Neural progenitor cell (in vitro differentiated cells): ENCODE measurements around the gene PPM1D. TPM values are rescaled to one million over a fixed set of nuclear protein-coding genes. Genes with fewer than 3 reads are reported as not detected.
"Not testable (repeated sequence)": the region's sequence is repeated elsewhere in the genome, so short reads cannot be mapped to it uniquely, and the experiment has no call there.

ENCODE experiments used
- DNase-seq: peaks from one replicate; pipeline ENCODE4 v3.0.0-alpha.2; 2016; ENCODE audit warnings: low spot score
- H2AFZ ChIP-seq: fragments of 200-600 bp; sonication (generic); replicated peaks from 2 replicates; pipeline ENCODE4 v1.6.1; 2016; ENCODE audit warnings: antibody characterized with exemption
- H3F3A ChIP-seq: fragments of 200-600 bp; sonication (generic); 2 replicates; pipeline ENCODE4 v1.6.1; 2016; ENCODE audit warnings: antibody characterized with exemption, low read depth
- H3K27ac ChIP-seq: fragments of 200-600 bp; sonication (generic); 2 replicates; pipeline ENCODE4 v1.5.1; 2016; ENCODE audit warnings: mild to moderate bottlenecking
- H3K27me3 ChIP-seq: fragments of 200-600 bp; sonication (generic); 2 replicates; pipeline ENCODE4 v1.6.1; 2016; ENCODE audit warnings: mild to moderate bottlenecking, moderate library complexity
- H3K36me3 ChIP-seq: fragments of 200-600 bp; sonication (generic); 2 replicates; pipeline ENCODE4 v1.5.1; 2016
- H3K4me1 ChIP-seq: fragments of 200-600 bp; sonication (generic); 2 replicates; pipeline ENCODE4 v1.6.1; 2016; ENCODE audit warnings: mixed run types
- H3K4me2 ChIP-seq: fragments of 200-600 bp; sonication (generic); 2 replicates; pipeline ENCODE4 v1.6.1; 2016
- H3K4me3 ChIP-seq: fragments of 200-600 bp; sonication (generic); 2 replicates; pipeline ENCODE4 v1.5.1; 2016
- H3K79me2 ChIP-seq: fragments of 200-600 bp; sonication (generic); 2 replicates; pipeline ENCODE4 v1.6.1; 2016; ENCODE audit warnings: low read depth
- H3K9ac ChIP-seq: fragments of 200-600 bp; sonication (generic); 2 replicates; pipeline ENCODE4 v1.6.1; 2016
- H3K9me3 ChIP-seq: fragments of 200-600 bp; sonication (generic); 2 replicates; pipeline ENCODE4 v1.5.1; 2016; ENCODE audit warnings: low read depth
- H4K20me1 ChIP-seq: fragments of 200-600 bp; sonication (generic); 2 replicates; pipeline ENCODE4 v1.6.1; 2016; ENCODE audit warnings: low read depth
- H3K27ac Mint-ChIP-seq: 3 replicates; pipeline ENCODE4 v1.8.0; 2021; ENCODE audit warnings: mixed read lengths
- H3K27me3 Mint-ChIP-seq: 2 replicates; pipeline ENCODE4 v1.8.0; 2022; ENCODE audit warnings: low read depth, mild to moderate bottlenecking, inconsistent platforms, moderate library complexity, mixed read lengths; ENCODE audit not compliant: insufficient read depth
- H3K36me3 Mint-ChIP-seq: 3 replicates; pipeline ENCODE4 v1.8.0; 2021; ENCODE audit warnings: mixed read lengths
- H3K4me1 Mint-ChIP-seq: 3 replicates; pipeline ENCODE4 v1.8.0; 2021; ENCODE audit warnings: mixed read lengths
- H3K4me3 Mint-ChIP-seq: 3 replicates; pipeline ENCODE4 v1.8.0; 2021; ENCODE audit warnings: mild to moderate bottlenecking, moderate library complexity, mixed read lengths
- H3K9me3 Mint-ChIP-seq: 3 replicates; pipeline ENCODE4 v1.8.0; 2020; ENCODE audit warnings: mixed read lengths
- EZH2 ChIP-seq: fragments of 200-600 bp; sonication (generic); IDR thresholded peaks from 2 replicates; pipeline ENCODE4 v1.6.1; 2017; ENCODE audit warnings: antibody characterized with exemption, mild to moderate bottlenecking, moderate library complexity
- EZH2phosphoT487 ChIP-seq: fragments of 200-600 bp; sonication (generic); IDR thresholded peaks from 2 replicates; pipeline ENCODE4 v1.6.1; 2017; ENCODE audit warnings: antibody characterized with exemption
- total RNA-seq: library from RNA; depleted of rRNA; stranded (reverse); fragments of >200 nt; gene quantifications from 2 replicates; pipeline ENCODE4 v1.2.3, GENCODE V29; 2015; ENCODE audit warnings: low replicate concordance
- TF ChIP-seq, protein P1 (sequence below): fragments of 200-600 bp; sonication (generic); IDR thresholded peaks from 2 replicates; pipeline ENCODE4 v1.5.1; 2017; ENCODE audit warnings: antibody characterized with exemption, mild to moderate bottlenecking

Gene PPM1D
- 16.6 and 22.9 TPM in 2 replicates for total RNA-seq

GRCh38 chr17:60599620-60600489 is at the start of gene PPM1D:
Gene PPM1D (plus strand): TSS chr17:60600193. CDS start chr17:60600415, 222 bp downstream.
- peak within 1 kb of the TSS; percentile 99 for H3K27ac ChIP-seq
- Mint-ChIP-seq H3K27me3 (peaks cover 2% of the 10 kb centered on the region), H3K27ac (peak within 1 kb of the TSS; percentile 99), H3K9me3 (no peaks in the 10 kb centered on the region), H3K36me3 (no peaks in the 10 kb centered on the region), H3K4me3 (peak within 1 kb of the TSS; percentile 98), H3K4me1 (peaks cover 24% of the 10 kb centered on the region)
- H3K4me2 ChIP-seq: peak within 1 kb of the TSS; percentile 89
- H2AFZ ChIP-seq: peak within 1 kb of the TSS; percentile 92
- peak within 1 kb of the TSS; percentile 87 for H3K4me3 ChIP-seq
- H3K27me3 ChIP-seq: no peaks in the 10 kb centered on the region
- H3K9me3 ChIP-seq: no peaks in the 10 kb centered on the region
- peaks cover 19% of the 10 kb centered on the region for H3K4me1 ChIP-seq
- peaks cover 14% of the 10 kb centered on the region for H3F3A ChIP-seq
- H4K20me1 ChIP-seq: peaks cover 27% of the 10 kb centered on the region
- peaks cover 48% of the 10 kb centered on the region for H3K79me2 ChIP-seq
- TF ChIP-seq EZH2 (no peak), EZH2phosphoT487 (no peak)
- TF ChIP-seq, protein P1, sequence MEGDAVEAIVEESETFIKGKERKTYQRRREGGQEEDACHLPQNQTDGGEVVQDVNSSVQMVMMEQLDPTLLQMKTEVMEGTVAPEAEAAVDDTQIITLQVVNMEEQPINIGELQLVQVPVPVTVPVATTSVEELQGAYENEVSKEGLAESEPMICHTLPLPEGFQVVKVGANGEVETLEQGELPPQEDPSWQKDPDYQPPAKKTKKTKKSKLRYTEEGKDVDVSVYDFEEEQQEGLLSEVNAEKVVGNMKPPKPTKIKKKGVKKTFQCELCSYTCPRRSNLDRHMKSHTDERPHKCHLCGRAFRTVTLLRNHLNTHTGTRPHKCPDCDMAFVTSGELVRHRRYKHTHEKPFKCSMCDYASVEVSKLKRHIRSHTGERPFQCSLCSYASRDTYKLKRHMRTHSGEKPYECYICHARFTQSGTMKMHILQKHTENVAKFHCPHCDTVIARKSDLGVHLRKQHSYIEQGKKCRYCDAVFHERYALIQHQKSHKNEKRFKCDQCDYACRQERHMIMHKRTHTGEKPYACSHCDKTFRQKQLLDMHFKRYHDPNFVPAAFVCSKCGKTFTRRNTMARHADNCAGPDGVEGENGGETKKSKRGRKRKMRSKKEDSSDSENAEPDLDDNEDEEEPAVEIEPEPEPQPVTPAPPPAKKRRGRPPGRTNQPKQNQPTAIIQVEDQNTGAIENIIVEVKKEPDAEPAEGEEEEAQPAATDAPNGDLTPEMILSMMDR: no peak
- H3K36me3 ChIP-seq: no peaks in the 10 kb centered on the region
- peak within 1 kb of the TSS; percentile 95 for H3K9ac ChIP-seq
- peak; percentile 100 for DNase-seq

DNA sequence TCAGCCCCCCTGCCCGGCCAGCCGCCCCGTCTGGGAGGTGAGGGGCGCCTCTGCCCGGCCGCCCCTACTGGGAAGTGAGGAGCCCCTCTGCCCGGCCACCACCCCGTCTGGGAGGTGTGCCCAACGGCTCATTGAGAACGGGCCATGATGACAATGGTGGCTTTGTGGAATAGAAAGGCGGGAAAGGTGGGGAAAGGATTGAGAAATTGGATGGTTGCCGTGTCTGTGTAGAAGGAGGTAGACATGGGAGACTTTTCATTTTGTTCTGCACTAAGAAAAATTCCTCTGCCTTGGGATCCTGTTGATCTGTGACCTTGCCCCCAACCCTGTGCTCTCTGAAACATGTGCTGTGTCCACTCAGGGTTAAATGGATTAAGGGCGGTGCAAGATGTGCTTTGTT is 47.7 kb upstream of the PPM1D start:
- H3F3A ChIP-seq, DNase-seq, H3K27ac Mint-ChIP-seq, H3K4me3 Mint-ChIP-seq, H3K4me1 Mint-ChIP-seq, H3K27ac ChIP-seq, H3K9me3 ChIP-seq, H3K79me2 ChIP-seq, H3K36me3 ChIP-seq, H3K4me2 ChIP-seq, H3K4me1 ChIP-seq, H3K4me3 ChIP-seq, H2AFZ ChIP-seq, H4K20me1 ChIP-seq, H3K27me3 ChIP-seq, H3K27me3 Mint-ChIP-seq, H3K9ac ChIP-seq: not testable (repeated sequence)
- H3K9me3 Mint-ChIP-seq: peaks cover 15% of the 10 kb centered on the region
- H3K36me3 Mint-ChIP-seq: peaks cover 10% of the 10 kb centered on the region

DNA sequence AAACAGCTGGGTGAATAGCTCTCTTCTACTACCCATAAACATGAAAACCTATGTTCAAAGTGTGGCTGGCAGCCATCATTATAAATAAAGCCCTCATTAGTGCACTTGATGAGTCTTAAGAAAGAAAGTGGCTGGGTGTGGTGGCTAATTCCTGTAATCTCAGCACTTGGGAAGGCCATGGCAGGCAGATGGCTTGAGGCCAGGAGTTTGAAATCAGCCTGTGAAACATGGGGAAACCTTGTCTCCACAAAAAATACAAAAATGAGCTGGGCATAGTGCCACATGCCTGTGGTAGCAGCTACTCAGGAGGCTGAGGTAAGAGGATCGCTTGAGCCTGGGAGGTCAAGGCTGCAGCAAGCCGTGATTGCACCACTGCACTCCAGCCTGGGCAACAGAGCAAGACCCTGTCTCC is 45.6 kb upstream of the PPM1D start:
- no peaks in the 10 kb centered on the region for H3K79me2 ChIP-seq
- H3K4me1 ChIP-seq: no peaks in the 10 kb centered on the region
- H3K4me3 ChIP-seq: no peak overlapping the region
- H4K20me1 ChIP-seq: no peaks in the 10 kb centered on the region
- no peaks in the 10 kb centered on the region for H3K27me3 ChIP-seq
- Mint-ChIP-seq H3K4me1 (no peaks in the 10 kb centered on the region), H3K36me3 (peaks cover 13% of the 10 kb centered on the region), H3K27me3 (peaks cover 4% of the 10 kb centered on the region), H3K9me3 (peaks cover 30% of the 10 kb centered on the region), H3K27ac (no peak overlapping the region), H3K4me3 (no peak overlapping the region)
- no peak for DNase-seq
- no peaks in the 10 kb centered on the region for H3F3A ChIP-seq
- H2AFZ ChIP-seq: no peak overlapping the region
- H3K36me3 ChIP-seq: no peaks in the 10 kb centered on the region
- no peak for TF ChIP-seq EZH2phosphoT487
- no peak overlapping the region for H3K27ac ChIP-seq
- no peaks in the 10 kb centered on the region for H3K9me3 ChIP-seq
- H3K9ac ChIP-seq: no peak overlapping the region
- no peak overlapping the region for H3K4me2 ChIP-seq

GRCh38 chr17:60555786-60556185 is 44.2 kb upstream of the PPM1D start:
- Histone ChIP-seq H3K4me1 (no peaks in the 10 kb centered on the region), H2AFZ (no peak overlapping the region), H3K9me3 (no peaks in the 10 kb centered on the region), H3K27me3 (no peaks in the 10 kb centered on the region), H4K20me1 (no peaks in the 10 kb centered on the region), H3K27ac (no peak overlapping the region), H3F3A (no peaks in the 10 kb centered on the region), H3K36me3 (no peaks in the 10 kb centered on the region), H3K79me2 (no peaks in the 10 kb centered on the region), H3K9ac (no peak overlapping the region), H3K4me2 (no peak overlapping the region), H3K4me3 (no peak overlapping the region)
- Mint-ChIP-seq H3K9me3 (peaks cover 30% of the 10 kb centered on the region), H3K4me3 (no peak overlapping the region), H3K27ac (no peak overlapping the region), H3K4me1 (no peaks in the 10 kb centered on the region), H3K27me3 (peaks cover 5% of the 10 kb centered on the region), H3K36me3 (peaks cover 13% of the 10 kb centered on the region)
- DNase-seq: no peak
- no peak for TF ChIP-seq EZH2
- no peak for TF ChIP-seq EZH2phosphoT487
- TF ChIP-seq, protein P1: no peak
